GM23248 (cell line): ENCODE measurements around the gene UGT1A4.

Experiments used
- EZH2 ChIP-seq: fragments of 200-600 bp; sonication (generic); IDR thresholded peaks from 2 replicates; pipeline ENCODE4 v1.6.1; 2018; ENCODE audit warnings: antibody characterized with exemption, mild to moderate bottlenecking; ENCODE audit not compliant: insufficient read depth, poor library complexity, severe bottlenecking
- EZH2phosphoT487 ChIP-seq: fragments of 200-600 bp; sonication (generic); IDR thresholded peaks from 2 replicates; pipeline ENCODE4 v1.6.1; 2018; ENCODE audit warnings: antibody characterized with exemption, moderate library complexity, mild to moderate bottlenecking, low read depth; ENCODE audit not compliant: insufficient read depth

- TF ChIP-seq EZH2 (no peak), EZH2phosphoT487 (no peak)
These were observed 26.8 kb upstream of the UGT1A4 start for GRCh38 chr2:233691443-233692433.
